22Rv1 (cell line): ENCODE measurements around the gene CMTM7.

Experiments used
- ZFX ChIP-seq: fragments of 450-650 bp; IDR thresholded peaks from 2 replicates; pipeline ENCODE4 v1.6.1; 2017; ENCODE audit warnings: antibody characterized with exemption, borderline replicate concordance
- TF ChIP-seq, protein P1 (sequence below): fragments of 450-650 bp; IDR thresholded peaks from 2 replicates; pipeline ENCODE4 v1.5.1; 2017; ENCODE audit warnings: mild to moderate bottlenecking

DNA sequence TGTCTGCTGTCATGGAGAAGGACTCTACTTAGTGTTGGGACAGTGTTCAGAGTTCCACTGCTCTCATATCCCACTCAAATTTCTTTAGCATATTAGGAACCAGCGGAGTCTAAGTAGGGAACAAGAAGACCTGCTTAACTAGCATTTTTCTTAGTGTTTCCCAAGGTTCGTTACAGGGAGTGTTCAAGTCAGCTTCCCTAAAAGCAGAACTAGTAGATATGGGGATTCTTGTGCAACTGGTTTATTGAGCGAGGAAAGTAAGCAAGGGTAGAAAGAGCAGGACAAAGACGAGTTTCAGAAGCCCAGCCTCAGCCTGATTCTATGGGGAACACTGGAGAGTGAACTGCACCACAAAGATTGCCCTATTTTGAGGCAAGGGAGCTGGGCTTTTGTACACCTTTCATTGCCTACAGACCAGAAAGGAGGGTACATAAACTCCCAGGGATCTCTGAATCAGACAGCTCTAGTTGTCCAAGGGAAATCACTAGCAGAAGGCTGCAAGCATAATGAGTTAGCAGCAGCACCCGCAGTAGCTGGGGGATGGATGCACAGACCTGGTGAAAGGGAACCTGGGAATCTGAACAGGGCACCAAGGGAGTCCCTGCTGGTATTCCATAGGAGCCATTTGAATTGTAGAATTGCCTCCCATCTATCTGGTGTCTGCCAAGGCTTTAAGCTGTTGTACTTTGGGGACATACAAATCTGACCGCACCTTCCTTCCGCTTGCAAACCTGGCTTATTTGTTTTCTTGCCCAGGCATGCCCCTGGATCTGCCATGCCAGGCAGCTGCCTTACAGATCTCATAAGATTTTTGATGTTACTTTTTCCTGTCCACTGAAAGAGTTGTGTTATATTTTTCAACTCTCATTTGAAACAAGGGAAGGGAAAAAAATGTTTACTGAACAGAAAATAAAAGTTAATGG lies 15.1 kb downstream of the CMTM7 start:
- TF ChIP-seq, protein P1, sequence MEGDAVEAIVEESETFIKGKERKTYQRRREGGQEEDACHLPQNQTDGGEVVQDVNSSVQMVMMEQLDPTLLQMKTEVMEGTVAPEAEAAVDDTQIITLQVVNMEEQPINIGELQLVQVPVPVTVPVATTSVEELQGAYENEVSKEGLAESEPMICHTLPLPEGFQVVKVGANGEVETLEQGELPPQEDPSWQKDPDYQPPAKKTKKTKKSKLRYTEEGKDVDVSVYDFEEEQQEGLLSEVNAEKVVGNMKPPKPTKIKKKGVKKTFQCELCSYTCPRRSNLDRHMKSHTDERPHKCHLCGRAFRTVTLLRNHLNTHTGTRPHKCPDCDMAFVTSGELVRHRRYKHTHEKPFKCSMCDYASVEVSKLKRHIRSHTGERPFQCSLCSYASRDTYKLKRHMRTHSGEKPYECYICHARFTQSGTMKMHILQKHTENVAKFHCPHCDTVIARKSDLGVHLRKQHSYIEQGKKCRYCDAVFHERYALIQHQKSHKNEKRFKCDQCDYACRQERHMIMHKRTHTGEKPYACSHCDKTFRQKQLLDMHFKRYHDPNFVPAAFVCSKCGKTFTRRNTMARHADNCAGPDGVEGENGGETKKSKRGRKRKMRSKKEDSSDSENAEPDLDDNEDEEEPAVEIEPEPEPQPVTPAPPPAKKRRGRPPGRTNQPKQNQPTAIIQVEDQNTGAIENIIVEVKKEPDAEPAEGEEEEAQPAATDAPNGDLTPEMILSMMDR = no peak
- no peak for TF ChIP-seq ZFX
